ENCODE measurements around the gene PLEKHF1.

The PLEKHF1 gene

GRCh38 chr19:29639086-29639485, 26.2 kb upstream of the PLEKHF1 start:
- TF ChIP-seq, protein P1, sequence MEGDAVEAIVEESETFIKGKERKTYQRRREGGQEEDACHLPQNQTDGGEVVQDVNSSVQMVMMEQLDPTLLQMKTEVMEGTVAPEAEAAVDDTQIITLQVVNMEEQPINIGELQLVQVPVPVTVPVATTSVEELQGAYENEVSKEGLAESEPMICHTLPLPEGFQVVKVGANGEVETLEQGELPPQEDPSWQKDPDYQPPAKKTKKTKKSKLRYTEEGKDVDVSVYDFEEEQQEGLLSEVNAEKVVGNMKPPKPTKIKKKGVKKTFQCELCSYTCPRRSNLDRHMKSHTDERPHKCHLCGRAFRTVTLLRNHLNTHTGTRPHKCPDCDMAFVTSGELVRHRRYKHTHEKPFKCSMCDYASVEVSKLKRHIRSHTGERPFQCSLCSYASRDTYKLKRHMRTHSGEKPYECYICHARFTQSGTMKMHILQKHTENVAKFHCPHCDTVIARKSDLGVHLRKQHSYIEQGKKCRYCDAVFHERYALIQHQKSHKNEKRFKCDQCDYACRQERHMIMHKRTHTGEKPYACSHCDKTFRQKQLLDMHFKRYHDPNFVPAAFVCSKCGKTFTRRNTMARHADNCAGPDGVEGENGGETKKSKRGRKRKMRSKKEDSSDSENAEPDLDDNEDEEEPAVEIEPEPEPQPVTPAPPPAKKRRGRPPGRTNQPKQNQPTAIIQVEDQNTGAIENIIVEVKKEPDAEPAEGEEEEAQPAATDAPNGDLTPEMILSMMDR (IDR thresholded peaks at IDR 0.05) = no peak

GRCh38 chr19:29640231-29640630, 25.0 kb upstream of the PLEKHF1 start:
- TF ChIP-seq, protein P1 (IDR thresholded peaks at IDR 0.05) = no peak

DNA sequence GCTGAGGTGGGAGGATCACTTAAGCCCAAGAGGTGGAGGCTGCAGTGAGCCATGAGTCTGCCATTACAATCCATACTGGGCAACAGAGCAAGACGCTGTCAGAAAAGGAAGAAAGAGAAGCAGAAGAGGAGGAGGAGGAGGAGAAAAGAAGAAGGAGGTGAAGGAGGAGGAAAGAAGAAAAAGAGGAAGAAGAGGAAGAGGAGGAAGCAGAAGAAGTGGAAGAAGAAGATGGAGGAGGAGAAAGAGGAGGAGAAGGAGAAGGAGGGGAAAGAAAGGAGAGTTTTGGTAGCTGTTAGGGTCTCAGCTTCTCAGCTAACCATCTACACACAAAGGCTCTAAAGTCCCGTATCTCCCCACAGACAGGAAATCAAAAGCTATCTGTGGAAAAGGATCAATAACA, 23.7 kb upstream of the PLEKHF1 start:
- TF ChIP-seq, protein P1 (IDR thresholded peaks at IDR 0.05) = no peak

DNA sequence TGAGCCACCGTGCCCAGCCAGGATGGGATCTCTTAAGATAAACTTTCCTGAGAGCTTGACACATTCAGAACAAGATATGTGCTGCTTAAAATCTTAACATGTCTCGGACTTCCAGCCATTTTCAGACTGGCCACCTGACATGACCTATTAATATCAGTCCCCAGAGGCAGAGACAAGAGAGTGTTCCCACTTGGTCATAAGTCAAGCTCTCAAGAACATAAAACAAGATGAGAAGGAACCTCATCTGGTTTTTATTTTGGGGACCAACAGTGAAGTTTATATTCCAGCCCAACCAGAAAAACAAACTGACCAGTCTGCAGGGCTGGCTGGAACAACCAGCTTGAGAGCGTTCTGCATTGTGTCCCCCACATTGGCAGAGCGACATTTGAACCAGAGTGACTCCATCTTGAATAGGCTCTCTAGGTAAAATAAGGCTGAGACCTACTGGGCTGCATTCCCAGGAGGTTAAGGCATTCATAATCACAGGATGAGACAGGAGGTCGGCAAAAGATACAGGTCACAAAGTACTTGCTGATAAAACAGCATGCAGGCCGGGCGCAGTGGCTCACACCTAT, 21.8 kb upstream of the PLEKHF1 start:
- TF ChIP-seq, protein P1 (IDR thresholded peaks at IDR 0.05) = no peak

- TF ChIP-seq, protein P1 (IDR thresholded peaks at IDR 0.05) = no peak
Observed at GRCh38 chr19:29644210-29644609, 21.1 kb upstream of the PLEKHF1 start.

DNA sequence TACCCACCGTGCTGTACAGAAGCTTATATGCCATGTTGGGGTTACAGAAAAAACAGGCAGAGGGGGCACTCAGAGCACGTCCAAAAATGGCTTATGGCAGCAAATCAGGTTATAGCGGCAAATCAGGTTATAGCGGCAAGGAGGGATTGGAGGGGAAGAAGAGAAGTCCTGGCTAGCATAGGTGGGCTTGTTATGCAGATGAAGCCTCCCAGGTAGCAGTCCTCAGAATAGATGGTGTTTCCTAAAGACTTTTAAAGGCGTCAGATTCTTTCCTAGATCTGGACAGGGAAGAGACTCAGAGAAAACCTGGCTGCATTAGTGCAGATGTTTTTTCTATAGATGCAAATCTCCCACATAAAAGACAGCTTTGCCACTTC, 19.8 kb upstream of the PLEKHF1 start:
- TF ChIP-seq, protein P1 (IDR thresholded peaks at IDR 0.05) = no peak

DNA sequence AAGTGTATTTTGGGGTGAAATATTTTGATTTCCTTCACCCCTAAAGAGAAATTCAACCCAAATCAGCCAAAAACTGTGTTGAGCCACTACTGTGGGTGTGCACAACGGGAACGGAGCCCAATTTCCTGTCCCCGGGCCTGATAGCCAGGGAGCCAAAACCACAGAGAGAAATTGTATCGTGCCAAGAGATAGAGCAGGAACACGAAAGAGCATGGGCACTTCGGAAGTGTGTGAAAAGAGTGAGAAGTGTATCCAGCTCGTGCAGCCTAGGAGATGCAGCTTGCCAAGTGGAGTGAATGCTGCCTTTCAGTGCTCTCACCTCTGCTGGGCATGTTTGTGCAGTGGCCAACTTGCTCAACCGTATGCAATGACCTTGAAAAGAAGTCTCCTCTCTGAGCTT, 19.4 kb upstream of the PLEKHF1 start:
- TF ChIP-seq, protein P1 (IDR thresholded peaks at IDR 0.05) = no peak

DNA sequence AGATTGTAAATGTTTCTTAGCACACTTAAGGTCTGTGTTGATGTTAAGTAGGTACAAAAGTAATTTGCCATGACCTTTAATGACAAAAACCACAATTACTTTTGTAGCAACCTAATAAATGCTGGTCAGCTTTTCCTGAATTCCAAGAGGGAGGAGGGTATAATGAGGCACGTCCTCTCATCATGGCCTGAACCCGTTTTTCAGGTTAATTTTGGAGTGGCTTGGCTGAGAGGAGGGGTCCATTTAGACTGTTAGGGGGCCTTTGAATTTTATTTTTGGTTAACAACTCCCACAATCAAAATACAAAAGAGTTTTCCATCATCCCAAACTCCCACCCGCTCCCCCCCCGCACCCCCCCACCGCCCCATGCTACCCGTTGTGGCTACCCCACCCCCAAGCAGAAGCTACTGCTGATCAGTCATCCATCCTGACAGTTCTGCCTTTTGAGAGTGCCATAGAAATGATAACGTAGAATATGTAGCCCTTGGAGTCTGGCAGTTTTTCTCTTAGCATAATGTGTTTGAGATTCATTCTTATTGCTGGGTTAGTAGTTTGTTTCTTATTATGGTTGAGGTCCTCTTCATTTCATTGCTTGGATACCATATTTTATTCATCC, 14.4 kb upstream of the PLEKHF1 start:
- TF ChIP-seq, protein P1 (IDR thresholded peaks at IDR 0.05) = no peak
